Calu3 (cell line): ENCODE measurements around the gene FAM241A. TPM values are rescaled to one million over a fixed set of nuclear protein-coding genes. Genes with fewer than 3 reads are reported as not detected.

Experiments used
- BruUV-seq: library from RNA; stranded (reverse); fragments of 400-500 nt; replicated peaks from 2 replicates; lab custom pipeline; 2021; lab: Mats Ljungman, UMichigan
- CTCF ChIA-PET: fragments of 300-600 bp; sonication (Branson Sonifier 250); formaldehyde crosslinking; loops from one replicate; lab custom pipeline; 2022; ENCODE audit warnings: antibody characterized with exemption; lab: Charles Lee
- DNase-seq: peaks from one replicate; pipeline ENCODE4 v3.0.0; 2022
- H3K27ac Mint-ChIP-seq: one replicate; pipeline ENCODE4 v1.8.0; 2022; ENCODE audit warnings: mixed read lengths; ENCODE audit not compliant: unreplicated experiment
- H3K27me3 Mint-ChIP-seq: one replicate; pipeline ENCODE4 v1.8.0; 2022; ENCODE audit warnings: mixed read lengths; ENCODE audit not compliant: unreplicated experiment
- H3K36me3 Mint-ChIP-seq: one replicate; pipeline ENCODE4 v1.8.0; 2022; ENCODE audit warnings: mild to moderate bottlenecking, moderate library complexity, mixed read lengths; ENCODE audit not compliant: insufficient read depth, unreplicated experiment
- H3K4me1 Mint-ChIP-seq: one replicate; pipeline ENCODE4 v1.8.0; 2022; ENCODE audit warnings: mild to moderate bottlenecking, low read depth, mixed read lengths; ENCODE audit not compliant: unreplicated experiment
- H3K4me3 Mint-ChIP-seq: one replicate; pipeline ENCODE4 v1.8.0; 2022; ENCODE audit warnings: mild to moderate bottlenecking, low read depth, moderate library complexity, mixed read lengths; ENCODE audit not compliant: unreplicated experiment
- H3K9me3 Mint-ChIP-seq: one replicate; pipeline ENCODE4 v1.8.0; 2022; ENCODE audit warnings: low read depth, mixed read lengths; ENCODE audit not compliant: unreplicated experiment
- CTCF ChIP-seq: fragments of 200-600 bp; IDR thresholded peaks from one replicate; pipeline ENCODE4 v1.8.0; 2022; ENCODE audit warnings: antibody characterized with exemption; ENCODE audit not compliant: unreplicated experiment
- intact Hi-C: fragments of 100-400 bp; cut with micrococcal nuclease; formaldehyde crosslinking; loops from one replicate; pipeline ENCODE4 v1.10.0; 2022; ENCODE audit not compliant: unreplicated experiment
- total RNA-seq: library from RNA; stranded (reverse); gene quantifications from 2 replicates; pipeline ENCODE4 v1.2.3, GENCODE V29; 2022

Gene FAM241A
- total RNA-seq, 1 experiment from 2014 or later, result 1.6 TPM

DNA sequence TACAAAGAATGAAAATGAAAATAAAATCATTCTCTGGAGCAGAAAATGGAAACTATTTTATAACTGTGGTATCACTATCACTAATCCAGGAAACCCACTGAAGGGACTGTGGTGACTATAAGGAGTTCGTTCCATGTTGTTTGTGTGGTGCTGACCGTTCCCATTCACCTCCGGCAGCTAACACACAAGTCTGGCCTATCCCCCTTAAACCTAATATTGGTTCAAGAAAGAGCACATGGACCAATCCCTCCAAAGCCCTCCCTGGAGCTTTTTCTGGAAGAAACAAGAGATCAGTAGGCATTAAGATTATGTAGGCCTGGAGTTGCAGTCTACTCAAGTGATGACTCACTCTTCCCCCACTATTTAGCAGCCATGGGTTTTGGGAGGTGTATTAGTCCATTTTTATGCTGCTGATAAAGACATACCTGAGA, 25.9 kb upstream of the FAM241A start:
- BruUV-seq, result no TSS peak
- H3K27ac Mint-ChIP-seq, result no peak overlapping the region
- no peak overlapping the region for H3K4me3 Mint-ChIP-seq
- no peaks in the 10 kb centered on the region for H3K36me3 Mint-ChIP-seq
- no peaks in the 10 kb centered on the region for H3K9me3 Mint-ChIP-seq
- TF ChIP-seq CTCF, result no peak
- intact Hi-C loops, result no loop called here
- peaks cover under 1% of the 10 kb centered on the region for H3K4me1 Mint-ChIP-seq
- DNase-seq, result no peak
- no peaks in the 10 kb centered on the region for H3K27me3 Mint-ChIP-seq
- CTCF ChIA-PET, result no interaction called here

- no peak for DNase-seq
- intact Hi-C loops, result no loop called here
- CTCF ChIA-PET, result no interaction called here
- Mint-ChIP-seq H3K9me3 (no peaks in the 10 kb centered on the region), H3K36me3 (no peaks in the 10 kb centered on the region), H3K27me3 (no peaks in the 10 kb centered on the region), H3K27ac (no peak overlapping the region), H3K4me3 (no peak overlapping the region), H3K4me1 (no peaks in the 10 kb centered on the region)
- no peak for TF ChIP-seq CTCF
- BruUV-seq, result no TSS peak
These were observed 25.2 kb upstream of the FAM241A start for GRCh38 chr4:112120021-112120420.

DNA sequence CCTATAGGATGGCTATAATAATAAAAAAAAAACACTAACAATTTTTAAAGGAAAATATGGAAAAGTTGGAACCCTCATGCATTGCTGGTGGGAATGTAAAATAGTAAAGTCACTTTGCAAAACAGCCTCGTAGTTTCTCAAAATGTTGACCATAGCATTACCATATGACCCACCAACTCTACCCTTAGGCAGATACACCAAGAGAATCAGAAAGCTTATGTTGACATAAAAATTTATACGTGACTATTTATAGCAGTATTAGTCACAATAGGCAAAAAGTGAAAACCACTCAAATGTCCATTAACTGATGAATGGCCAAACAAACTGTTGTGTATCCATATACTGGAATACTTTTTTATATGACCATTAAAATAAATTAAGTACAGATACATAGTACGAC, 19.8 kb upstream of the FAM241A start:
- BruUV-seq, result no TSS peak
- intact Hi-C loops, result no loop called here
- H3K9me3 Mint-ChIP-seq, result no peaks in the 10 kb centered on the region
- CTCF ChIA-PET, result no interaction called here
- H3K4me1 Mint-ChIP-seq, result no peaks in the 10 kb centered on the region
- H3K27ac Mint-ChIP-seq, result no peak overlapping the region
- no peak for DNase-seq
- H3K36me3 Mint-ChIP-seq, result no peaks in the 10 kb centered on the region
- H3K27me3 Mint-ChIP-seq, result no peaks in the 10 kb centered on the region
- TF ChIP-seq CTCF, result no peak
- H3K4me3 Mint-ChIP-seq, result no peak overlapping the region

DNA sequence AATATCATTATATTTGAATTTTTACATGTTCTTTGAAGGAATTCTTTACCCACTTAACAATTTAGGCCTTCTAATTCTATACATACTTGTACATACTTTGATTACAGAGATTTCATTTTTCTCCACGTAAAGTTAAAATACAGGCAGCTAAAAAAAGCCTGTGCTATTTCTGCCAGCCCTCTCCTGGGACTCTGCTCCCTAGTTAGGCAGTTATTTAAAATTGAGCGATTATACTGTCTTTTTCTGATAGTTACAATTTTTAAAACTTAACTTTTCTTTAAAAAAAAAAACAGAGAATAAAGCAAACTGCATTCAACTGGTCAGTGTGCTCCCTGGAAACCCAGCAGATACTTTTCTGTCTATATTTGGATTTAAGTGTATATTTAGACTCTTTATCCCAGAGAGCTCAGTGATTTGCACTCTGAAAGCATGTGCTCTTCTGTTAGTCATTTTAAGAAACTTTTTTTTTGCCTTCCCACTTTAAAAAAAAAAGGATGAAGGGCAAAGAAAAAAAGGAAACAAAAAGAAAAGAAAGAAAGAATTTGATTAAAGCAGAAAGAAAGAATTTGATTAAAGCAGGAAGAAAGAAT, 18.1 kb upstream of the FAM241A start:
- DNase-seq, result no peak
- intact Hi-C loops, result no loop called here
- H3K27ac Mint-ChIP-seq, result no peak overlapping the region
- no peak for TF ChIP-seq CTCF
- no TSS peak for BruUV-seq
- CTCF ChIA-PET, result no interaction called here
- no peak overlapping the region for H3K4me3 Mint-ChIP-seq
- H3K36me3 Mint-ChIP-seq, result no peaks in the 10 kb centered on the region
- H3K9me3 Mint-ChIP-seq, result no peaks in the 10 kb centered on the region
- H3K4me1 Mint-ChIP-seq, result no peaks in the 10 kb centered on the region
- H3K27me3 Mint-ChIP-seq, result no peaks in the 10 kb centered on the region
